K562 (cell line): ENCODE data around the gene KRT26.

ENCODE experiments used
- CHD2 ChIP-seq: IDR thresholded peaks from 2 replicates; pipeline ENCODE4 v1.6.1; 2011; ENCODE audit warnings: low read depth, low read length
- CHD4 ChIP-seq: fragments of 200-600 bp; sonication (generic); IDR thresholded peaks from 3 replicates; pipeline ENCODE4 v1.6.1; 2012; ENCODE audit warnings: low read depth, mild to moderate bottlenecking, mixed read lengths, low read length, inconsistent platforms; ENCODE audit not compliant: insufficient read depth, insufficient replicate concordance, poor library complexity, severe bottlenecking
- E2F3 ChIP-seq: fragments of 250-450 bp; sonication (Bioruptor Pico); IDR thresholded peaks from 2 replicates; pipeline ENCODE4 v1.4.0; 2020; ENCODE audit warnings: mild to moderate bottlenecking
- HNRNPH1 ChIP-seq: fragments of 200-400 bp; formaldehyde crosslinking; optimal IDR thresholded peaks from 2 replicates; pipeline ENCODE3; 2017; ENCODE audit warnings: low read depth, mild to moderate bottlenecking, low read length, moderate library complexity
- RAD21 ChIP-seq, 2 experiments: fragments of 250-450 bp in 1 of 2; fragments of 450-650 bp in 1 of 2; sonication (Bioruptor Pico) in 1 of 2; formaldehyde crosslinking in 1 of 2; IDR thresholded peaks in 1 of 2; conservative IDR thresholded peaks in 1 of 2; 2 replicates each; pipeline versions ENCODE4 v1.4.0 to v1.8.0; 2020 to 2022; ENCODE audit warnings: mild to moderate bottlenecking in 2 of 2, moderate library complexity in 1 of 2
- SMC3 ChIP-seq: conservative IDR thresholded peaks from 2 replicates; pipeline ENCODE4 v1.6.1; 2011; ENCODE audit warnings: low read depth, low read length, improper control_type of control experiment; ENCODE audit not compliant: insufficient read depth
- SPI1 ChIP-seq: IDR thresholded peaks from 2 replicates; pipeline ENCODE4 v1.6.1; 2011; ENCODE audit warnings: low read depth, low read length, control low read depth, borderline replicate concordance
- YY1 ChIP-seq, 3 experiments: IDR thresholded peaks; 2 replicates each; pipeline ENCODE4 v1.6.1; 2011; ENCODE audit warnings: low read length in 2 of 3, mild to moderate bottlenecking in 2 of 3, moderate library complexity in 2 of 3, borderline replicate concordance in 1 of 3, control low read depth in 1 of 3, low read depth in 1 of 3; ENCODE audit not compliant: insufficient read depth in 3 of 3, insufficient replicate concordance in 2 of 3, control insufficient read depth in 1 of 3, insufficient read length in 1 of 3; ENCODE audit errors: extremely low read depth in 1 of 3
- ZNF146 ChIP-seq: IDR thresholded peaks from one replicate; pipeline ENCODE4 v1.6.1; 2018; ENCODE audit warnings: missing compliant biosample characterization; ENCODE audit not compliant: unreplicated experiment
- ZNF79 ChIP-seq: fragments of 250-450 bp; sonication (Bioruptor Pico); IDR thresholded peaks from 2 replicates; pipeline ENCODE4 v1.4.0; 2020; ENCODE audit warnings: low read depth, mild to moderate bottlenecking, moderate library complexity
- TF ChIP-seq, protein P1 (sequence below), 3 experiments: IDR thresholded peaks in 2 of 3; conservative IDR thresholded peaks in 1 of 3; 2 replicates each; pipeline ENCODE4 v1.5.1; 2011 to 2012; ENCODE audit warnings: low read length in 3 of 3, mild to moderate bottlenecking in 3 of 3, control low read depth in 2 of 3, improper control_type of control experiment in 1 of 3, inconsistent platforms in 1 of 3, low read depth in 1 of 3, mixed read lengths in 1 of 3, moderate library complexity in 1 of 3; ENCODE audit not compliant: insufficient read depth in 2 of 3
- TF ChIP-seq, protein P2 (sequence below): fragments of 250-450 bp; sonication (Bioruptor Pico); IDR thresholded peaks from 2 replicates; pipeline ENCODE4 v1.8.0; 2021; ENCODE audit warnings: moderate library complexity, mild to moderate bottlenecking, inconsistent platforms

DNA sequence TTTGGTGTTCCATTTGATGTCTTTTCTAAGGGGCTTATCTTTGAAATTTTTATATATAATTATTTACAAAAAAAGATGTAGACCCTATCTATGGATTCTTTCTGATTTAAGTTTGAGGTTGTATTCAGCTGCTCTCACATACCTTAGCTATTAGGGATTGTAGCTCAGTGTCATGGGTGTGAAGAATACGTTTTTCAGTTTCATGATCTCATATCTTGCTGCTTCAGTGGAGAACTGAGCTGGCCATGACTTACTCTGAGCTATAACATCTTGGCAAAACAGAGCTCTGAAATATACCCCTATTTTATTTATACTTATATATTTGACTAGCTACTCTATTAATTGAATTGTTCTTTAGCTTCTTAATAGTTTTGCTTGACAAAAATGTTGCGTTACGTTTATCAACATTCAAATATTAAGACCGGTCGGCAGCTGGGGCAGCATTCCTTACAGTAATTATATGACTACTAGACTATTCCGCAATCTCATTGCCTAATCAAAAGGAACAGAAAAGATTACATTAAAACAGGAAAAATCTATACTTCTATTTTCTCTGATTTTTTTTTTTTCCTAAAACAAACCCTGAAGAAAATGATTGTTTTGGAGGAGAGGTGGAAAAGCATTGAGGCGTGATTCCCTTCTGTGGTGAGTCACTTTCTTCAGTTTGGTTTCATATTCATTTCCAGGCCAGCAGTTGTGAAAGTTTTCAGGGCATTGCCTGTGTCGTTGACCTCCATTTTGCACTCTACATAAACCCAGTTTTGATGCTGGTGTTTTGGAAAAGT, 44.4 kb downstream of the KRT26 start:
- TF ChIP-seq, protein P1, sequence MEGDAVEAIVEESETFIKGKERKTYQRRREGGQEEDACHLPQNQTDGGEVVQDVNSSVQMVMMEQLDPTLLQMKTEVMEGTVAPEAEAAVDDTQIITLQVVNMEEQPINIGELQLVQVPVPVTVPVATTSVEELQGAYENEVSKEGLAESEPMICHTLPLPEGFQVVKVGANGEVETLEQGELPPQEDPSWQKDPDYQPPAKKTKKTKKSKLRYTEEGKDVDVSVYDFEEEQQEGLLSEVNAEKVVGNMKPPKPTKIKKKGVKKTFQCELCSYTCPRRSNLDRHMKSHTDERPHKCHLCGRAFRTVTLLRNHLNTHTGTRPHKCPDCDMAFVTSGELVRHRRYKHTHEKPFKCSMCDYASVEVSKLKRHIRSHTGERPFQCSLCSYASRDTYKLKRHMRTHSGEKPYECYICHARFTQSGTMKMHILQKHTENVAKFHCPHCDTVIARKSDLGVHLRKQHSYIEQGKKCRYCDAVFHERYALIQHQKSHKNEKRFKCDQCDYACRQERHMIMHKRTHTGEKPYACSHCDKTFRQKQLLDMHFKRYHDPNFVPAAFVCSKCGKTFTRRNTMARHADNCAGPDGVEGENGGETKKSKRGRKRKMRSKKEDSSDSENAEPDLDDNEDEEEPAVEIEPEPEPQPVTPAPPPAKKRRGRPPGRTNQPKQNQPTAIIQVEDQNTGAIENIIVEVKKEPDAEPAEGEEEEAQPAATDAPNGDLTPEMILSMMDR (IDR thresholded peaks at IDR 0.05 in 2 of 3, conservative IDR thresholded peaks at IDR 0.05 in 1 of 3; ENCODE audit: insufficient read depth in 2 of 3, low read depth in 1 of 3, low read length in 3 of 3) = no peak
- TF ChIP-seq E2F3 = no peak
- no peak for TF ChIP-seq RAD21 (CRISPR knock-in tag; conservative IDR thresholded peaks at IDR 0.05 in 1 of 2, IDR thresholded peaks at IDR 0.05 in 1 of 2)
- TF ChIP-seq SPI1 = no peak
- no peak for TF ChIP-seq YY1 (IDR thresholded peaks at IDR 0.05; ENCODE audit: borderline replicate concordance in 1 of 3, control insufficient read depth in 1 of 3, extremely low read depth in 1 of 3, insufficient read depth in 3 of 3, insufficient read length in 1 of 3, insufficient replicate concordance in 2 of 3, low read depth in 1 of 3, low read length in 2 of 3)
- no peak for TF ChIP-seq SMC3
- TF ChIP-seq CHD4 = no peak
- no peak for TF ChIP-seq HNRNPH1
- TF ChIP-seq ZNF146 (CRISPR knock-in tag) = no peak
- TF ChIP-seq CHD2 = no peak
- no peak for TF ChIP-seq ZNF79 (CRISPR knock-in tag)
- TF ChIP-seq, protein P2, sequence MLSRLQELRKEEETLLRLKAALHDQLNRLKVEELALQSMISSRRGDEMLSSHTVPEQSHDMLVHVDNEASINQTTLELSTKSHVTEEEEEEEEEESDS (CRISPR knock-in tag) = no peak
